Ectodermal cell (in vitro differentiated cells): ENCODE measurements around the gene PRICKLE2.

ENCODE experiments used
- H3K27ac ChIP-seq: 2 replicates; pipeline ENCODE4 v1.7.0; 2013; ENCODE audit warnings: mild to moderate bottlenecking, low read depth, low read length; ENCODE audit not compliant: insufficient read depth, poor library complexity, severe bottlenecking
- H3K27me3 ChIP-seq: 2 replicates; pipeline ENCODE4 v1.7.0; 2013; ENCODE audit warnings: mild to moderate bottlenecking, low read length; ENCODE audit not compliant: insufficient read depth, control insufficient read depth, poor library complexity, severe bottlenecking
- H3K36me3 ChIP-seq: one replicate; pipeline ENCODE4 v1.7.0; 2013; ENCODE audit warnings: low read length; ENCODE audit not compliant: control insufficient read depth, insufficient read depth
- H3K4me1 ChIP-seq: one replicate; pipeline ENCODE4 v1.7.0; 2013; ENCODE audit warnings: low read length; ENCODE audit not compliant: control insufficient read depth, insufficient read depth
- H3K4me3 ChIP-seq: 2 replicates; pipeline ENCODE4 v1.7.0; 2013; ENCODE audit warnings: low read depth, low read length, control low read depth; ENCODE audit not compliant: insufficient read depth
- H3K9me3 ChIP-seq: 2 replicates; pipeline ENCODE4 v1.7.0; 2013; ENCODE audit warnings: mild to moderate bottlenecking, low read length, moderate library complexity; ENCODE audit not compliant: control insufficient read depth
- WGBS, 2 experiments: methylation state at CpG; one replicate each; pipeline ENCODE4 v1.1.7; 2013; ENCODE audit warnings: missing lambda C conversion rate in 2 of 2; 5-methylcytosine and 5-hydroxymethylcytosine counted together

Gene PRICKLE2

GRCh38 chr3:64104006-64104405 lies 121.3 kb downstream of the PRICKLE2 start:
- no peak overlapping the region for H3K4me3 ChIP-seq
- peaks cover 23% of the 10 kb centered on the region for H3K4me1 ChIP-seq
- H3K9me3 ChIP-seq, result no peaks in the 10 kb centered on the region
- no peaks in the 10 kb centered on the region for H3K36me3 ChIP-seq
- no peaks in the 10 kb centered on the region for H3K27me3 ChIP-seq
- WGBS, 2 experiments, result 95 to 100% methylated on average over 2 to 3 of the region's 3 CpGs
- H3K27ac ChIP-seq, result no peak overlapping the region

- WGBS, 2 experiments, result 100% methylated on average over 1 to 2 of the region's 2 CpGs
- Histone ChIP-seq H3K36me3 (no peaks in the 10 kb centered on the region), H3K4me1 (peaks cover 14% of the 10 kb centered on the region), H3K4me3 (no peak overlapping the region), H3K27me3 (no peaks in the 10 kb centered on the region), H3K9me3 (no peaks in the 10 kb centered on the region), H3K27ac (no peak overlapping the region)
Measured at GRCh38 chr3:64103131-64103530, 122.1 kb downstream of the PRICKLE2 start.

DNA sequence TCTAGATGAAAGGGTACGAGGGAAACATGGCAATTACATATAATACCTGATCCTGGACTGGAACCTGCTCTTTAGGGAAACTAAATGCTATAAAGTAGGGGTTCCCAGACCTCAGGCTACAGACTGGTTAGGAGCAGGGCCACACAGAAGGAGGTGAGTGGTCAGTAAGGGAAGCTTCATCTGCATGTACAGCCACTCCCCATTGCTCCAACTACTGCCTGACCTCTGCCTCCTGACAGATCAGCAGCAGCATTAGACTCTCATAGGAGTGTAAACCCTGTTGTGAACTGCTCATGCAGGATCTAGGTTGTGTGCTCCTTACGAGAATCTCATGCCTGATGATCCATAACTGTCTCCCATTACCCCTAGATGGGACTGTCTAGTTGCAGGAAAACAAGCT lies 123.1 kb downstream of the PRICKLE2 start:
- 93 to 96% methylated on average over 2 of the region's 2 CpGs for WGBS, 2 experiments
- Histone ChIP-seq H3K36me3 (no peaks in the 10 kb centered on the region), H3K4me1 (peaks cover 6% of the 10 kb centered on the region), H3K9me3 (no peaks in the 10 kb centered on the region), H3K4me3 (no peak overlapping the region), H3K27me3 (no peaks in the 10 kb centered on the region), H3K27ac (no peak overlapping the region)

DNA sequence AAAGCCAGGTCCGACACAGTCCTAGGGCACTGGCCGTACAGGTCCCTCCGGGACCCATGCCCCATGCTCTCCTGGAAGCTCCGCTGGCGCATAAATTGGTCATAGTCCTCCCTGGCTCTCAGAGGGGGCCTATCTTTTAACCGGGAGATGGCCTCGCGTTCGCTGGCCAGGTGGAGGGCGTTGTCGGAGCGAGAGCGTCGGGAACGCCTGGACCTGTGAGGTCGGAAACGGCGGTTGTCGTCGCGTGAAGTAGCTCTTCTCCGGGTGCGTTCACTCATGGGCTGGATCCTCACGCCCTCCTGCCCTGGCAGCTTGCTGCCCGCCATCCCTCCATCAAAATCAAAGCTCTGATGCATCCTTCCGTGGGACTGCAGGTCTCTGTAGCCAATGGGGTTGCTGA lies 126.0 kb downstream of the PRICKLE2 start:
- Histone ChIP-seq H3K9me3 (no peaks in the 10 kb centered on the region), H3K4me3 (no peak overlapping the region), H3K4me1 (peaks cover 11% of the 10 kb centered on the region), H3K36me3 (no peaks in the 10 kb centered on the region), H3K27ac (no peak overlapping the region), H3K27me3 (no peaks in the 10 kb centered on the region)
- 96% methylated on average over 26 of the region's 26 CpGs for WGBS, 2 experiments

- no peaks in the 10 kb centered on the region for H3K27me3 ChIP-seq
- no peak overlapping the region for H3K27ac ChIP-seq
- WGBS, 2 experiments, result 91 to 98% methylated on average over 3 of the region's 3 CpGs
- no peaks in the 10 kb centered on the region for H3K36me3 ChIP-seq
- no peaks in the 10 kb centered on the region for H3K9me3 ChIP-seq
- H3K4me1 ChIP-seq, result peaks cover 12% of the 10 kb centered on the region
- no peak overlapping the region for H3K4me3 ChIP-seq
Measured at GRCh38 chr3:64098670-64099069, 126.6 kb downstream of the PRICKLE2 start.

- Histone ChIP-seq H3K9me3 (no peaks in the 10 kb centered on the region), H3K27ac (no peak overlapping the region), H3K27me3 (no peaks in the 10 kb centered on the region), H3K4me3 (no peak overlapping the region), H3K36me3 (no peaks in the 10 kb centered on the region), H3K4me1 (peaks cover 16% of the 10 kb centered on the region)
- 59 to 63% methylated on average over 4 to 5 of the region's 5 CpGs for WGBS, 2 experiments
Measured at GRCh38 chr3:64097920-64098319, 127.3 kb downstream of the PRICKLE2 start.

- Histone ChIP-seq H3K9me3 (no peaks in the 10 kb centered on the region), H3K27ac (no peak overlapping the region), H3K4me3 (no peak overlapping the region), H3K27me3 (no peaks in the 10 kb centered on the region), H3K36me3 (no peaks in the 10 kb centered on the region), H3K4me1 (peaks cover 16% of the 10 kb centered on the region)
- 94 to 96% methylated on average over 3 of the region's 3 CpGs for WGBS, 2 experiments
Measured at GRCh38 chr3:64095802-64096201, 129.5 kb downstream of the PRICKLE2 start.

GRCh38 chr3:64094713-64095079 lies 130.6 kb downstream of the PRICKLE2 start:
- no peak overlapping the region for H3K27ac ChIP-seq
- no peak overlapping the region for H3K4me3 ChIP-seq
- H3K27me3 ChIP-seq, result no peaks in the 10 kb centered on the region
- peaks cover 16% of the 10 kb centered on the region for H3K4me1 ChIP-seq
- no peaks in the 10 kb centered on the region for H3K36me3 ChIP-seq
- no peaks in the 10 kb centered on the region for H3K9me3 ChIP-seq
- 3 to 6% methylated on average over 2 of the region's 2 CpGs for WGBS, 2 experiments

- Histone ChIP-seq H3K9me3 (no peaks in the 10 kb centered on the region), H3K27ac (peak overlapping the region; percentile 16), H3K36me3 (no peaks in the 10 kb centered on the region), H3K4me1 (peaks cover 16% of the 10 kb centered on the region), H3K4me3 (no peak overlapping the region), H3K27me3 (no peaks in the 10 kb centered on the region)
- 79 to 82% methylated on average over 3 of the region's 3 CpGs for whole genome bisulfite sequencing, 2 experiments
Measured at GRCh38 chr3:64093825-64094712, 131.2 kb downstream of the PRICKLE2 start.

DNA sequence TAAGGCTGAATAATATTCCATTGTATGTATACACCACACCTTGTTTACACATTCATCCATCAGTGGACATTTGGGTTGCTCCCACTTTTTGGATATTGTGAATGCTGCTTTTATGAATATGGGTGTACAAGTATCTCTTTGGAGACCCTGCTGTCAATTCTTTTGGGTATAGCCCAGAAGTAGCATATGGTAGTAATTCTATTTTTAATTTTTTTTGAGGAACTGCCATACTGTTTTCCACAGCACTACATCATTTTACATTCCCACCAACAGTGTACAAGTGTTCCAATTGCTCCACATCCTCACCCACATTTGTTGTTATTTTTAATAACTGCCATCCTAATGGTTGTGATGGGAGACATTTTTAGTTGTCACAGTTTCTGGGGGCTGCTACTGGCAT lies 132.1 kb downstream of the PRICKLE2 start:
- Histone ChIP-seq H3K36me3 (no peaks in the 10 kb centered on the region), H3K27ac (no peak overlapping the region), H3K27me3 (no peaks in the 10 kb centered on the region), H3K4me1 (peaks cover 16% of the 10 kb centered on the region), H3K9me3 (no peaks in the 10 kb centered on the region), H3K4me3 (no peak overlapping the region)
